B cell (primary cell): Measurements from ENCODE around the gene ZFAND6. TPM values are rescaled to one million over a fixed set of nuclear protein-coding genes. Genes with fewer than 3 reads are reported as not detected.
A peak's percentile ranks its signal among the peaks of the same experiment; 100 is the strongest.
"Not testable (repeated sequence)": the region's sequence is repeated elsewhere in the genome, so short reads cannot be mapped to it uniquely, and the experiment has no call there.

Source experiments
- ATAC-seq: fragments of 200-7000 bp; cut with Tn5 transposase; one replicate; pipeline ENCODE4 v1.10.0; 2021; ENCODE audit warnings: low read depth, mild to moderate bottlenecking, moderate number of reproducible peaks, moderate library complexity
- CTCF ChIA-PET: fragments of 350-600 bp; sonication (Branson Sonifier 250); formaldehyde crosslinking; loops from one replicate; lab custom pipeline; 2021; ENCODE audit warnings: antibody characterized with exemption, inconsistent platforms; lab: Charles Lee
- POLR2A ChIA-PET: fragments of 350-600 bp; sonication (Branson Sonifier 250); formaldehyde crosslinking; loops from one replicate; lab custom pipeline; 2021; ENCODE audit warnings: antibody characterized with exemption; lab: Charles Lee
- DNase-seq: peaks from one replicate; pipeline ENCODE4 v3.0.0; 2013
- H2AFZ ChIP-seq: 2 replicates; pipeline ENCODE4 v1.6.1; 2012; ENCODE audit warnings: mild to moderate bottlenecking, low read depth, low read length; ENCODE audit not compliant: insufficient read depth, poor library complexity, severe bottlenecking
- H3K27ac ChIP-seq, 2 donors: 1 replicate in 1 of 2; 2 replicates in 1 of 2; pipeline ENCODE4 v1.5.1; 2012 to 2013; ENCODE audit warnings: low read length in 2 of 2, mild to moderate bottlenecking in 2 of 2, moderate library complexity in 1 of 2
- H3K27me3 ChIP-seq, 4 experiments: fragments of 200-600 bp in 1 of 4; sonication (generic) in 1 of 4; replicated peaks in 1 of 4; 1 replicate in 2 of 4; 2 replicates in 2 of 4; pipeline versions ENCODE4 v1.6.1 to v1.7.0; 2013 to 2016; ENCODE audit warnings: low read length in 3 of 4, mild to moderate bottlenecking in 2 of 4, mixed read lengths in 1 of 4, moderate library complexity in 1 of 4; ENCODE audit not compliant: insufficient read depth in 4 of 4, control insufficient read depth in 3 of 4; ENCODE audit errors: control extremely low read depth in 1 of 4
- H3K36me3 ChIP-seq, 2 experiments: replicated peaks in 1 of 2; 1 replicate in 1 of 2; 2 replicates in 1 of 2; pipeline versions ENCODE4 v1.6.1 to v1.7.1; 2013; ENCODE audit warnings: low read length in 1 of 2; ENCODE audit not compliant: insufficient read depth in 2 of 2, control insufficient read depth in 1 of 2; ENCODE audit errors: control extremely low read depth in 1 of 2, extremely low read depth in 1 of 2
- H3K4me1 ChIP-seq, 2 donors: fragments of 200-600 bp in 1 of 2; sonication (generic) in 1 of 2; 1 replicate in 1 of 2; 2 replicates in 1 of 2; pipeline versions ENCODE4 v1.5.1 to v1.6.1; 2013 to 2017; ENCODE audit warnings: low read length in 2 of 2; ENCODE audit not compliant: control insufficient read depth in 2 of 2, insufficient read depth in 2 of 2
- H3K4me2 ChIP-seq: replicated peaks from 2 replicates; pipeline ENCODE3; 2012; ENCODE audit warnings: mild to moderate bottlenecking, low read depth, low read length; ENCODE audit not compliant: poor library complexity, severe bottlenecking
- H3K4me3 ChIP-seq, 5 experiments: fragments of 200-600 bp in 1 of 5; sonication (generic) in 1 of 5; 1 replicate in 3 of 5; 2 replicates in 2 of 5; pipeline versions ENCODE4 v1.5.1 to v1.7.0; 2011 to 2016; ENCODE audit warnings: low read length in 4 of 5, mild to moderate bottlenecking in 4 of 5, low read depth in 2 of 5, control low read depth in 1 of 5, moderate library complexity in 1 of 5; ENCODE audit not compliant: insufficient read depth in 1 of 5; ENCODE audit errors: control extremely low read depth in 1 of 5, extremely low read depth in 1 of 5
- H3K79me2 ChIP-seq: fragments of 200-600 bp; sonication (generic); one replicate; pipeline ENCODE4 v1.6.0; 2016; ENCODE audit warnings: low read length; ENCODE audit not compliant: control insufficient read depth, insufficient read depth
- H3K9ac ChIP-seq: fragments of 200-600 bp; sonication (generic); 2 replicates; pipeline ENCODE4 v1.6.1; 2017; ENCODE audit warnings: mild to moderate bottlenecking, low read length, moderate library complexity
- H3K9me3 ChIP-seq, 3 donors: one replicate each; pipeline versions ENCODE4 v1.6.1 to v1.7.1; 2013; ENCODE audit warnings: low read length in 2 of 3; ENCODE audit not compliant: control insufficient read depth in 2 of 3, insufficient read depth in 1 of 3; ENCODE audit errors: control extremely low read depth in 1 of 3
- H4K20me1 ChIP-seq: 2 replicates; pipeline ENCODE4 v1.6.0; 2012; ENCODE audit warnings: mild to moderate bottlenecking, low read length; ENCODE audit not compliant: insufficient read depth, control insufficient read depth, poor library complexity, severe bottlenecking
- H3K27ac Mint-ChIP-seq: one replicate; pipeline ENCODE4 v1.8.0; 2021; ENCODE audit warnings: mixed read lengths
- H3K27me3 Mint-ChIP-seq: one replicate; pipeline ENCODE4 v1.8.0; 2021; ENCODE audit warnings: mixed read lengths
- H3K4me1 Mint-ChIP-seq: one replicate; pipeline ENCODE4 v1.8.0; 2021; ENCODE audit warnings: mixed read lengths
- H3K4me3 Mint-ChIP-seq: one replicate; pipeline ENCODE4 v1.8.0; 2021; ENCODE audit warnings: mixed read lengths
- H3K9me3 Mint-ChIP-seq: one replicate; pipeline ENCODE4 v1.8.0; 2022; ENCODE audit warnings: mixed read lengths; ENCODE audit not compliant: insufficient read depth
- EZH2 ChIP-seq: IDR thresholded peaks from 2 replicates; pipeline ENCODE4 v1.6.1; 2012; ENCODE audit warnings: borderline replicate concordance, low read depth, mild to moderate bottlenecking, moderate library complexity, low read length; ENCODE audit not compliant: insufficient read depth, poor library complexity, severe bottlenecking
- WGBS: methylation state at CpG from one replicate; pipeline ENCODE4 v1.1.5; 2013; ENCODE audit warnings: missing lambda C conversion rate; ENCODE audit not compliant: insufficient coverage; 5-methylcytosine and 5-hydroxymethylcytosine counted together
- intact Hi-C: fragments of 100-400 bp; cut with micrococcal nuclease; formaldehyde crosslinking; loops from one replicate; pipeline ENCODE4 v1.10.0; 2022
- polyA plus RNA-seq: library from polyadenylated mRNA; depleted of rRNA; stranded (reverse); fragments of >200 nt; gene quantifications from 2 replicates; pipeline ENCODE4 v1.2.3, GENCODE V29; 2012
- total RNA-seq, 2 donors: library from RNA; stranded (reverse); fragments of 120-200 nt in 1 of 2; gene quantifications; 1 replicate in 1 of 2; 2 replicates in 1 of 2; pipeline versions ENCODE4 v1.2.3 to v1.2.4, GENCODE V29; 2013 to 2022
- TF ChIP-seq, protein P1 (sequence below): fragments of 200-600 bp; IDR thresholded peaks from one replicate; pipeline ENCODE4 v1.8.0; 2022; ENCODE audit warnings: antibody characterized with exemption, mild to moderate bottlenecking

Gene ZFAND6
- total and polyA plus RNA-seq, 2 donors (not counting 1 experiment from before 2014, with no cell fraction given) = 60.6 to 144 TPM

DNA sequence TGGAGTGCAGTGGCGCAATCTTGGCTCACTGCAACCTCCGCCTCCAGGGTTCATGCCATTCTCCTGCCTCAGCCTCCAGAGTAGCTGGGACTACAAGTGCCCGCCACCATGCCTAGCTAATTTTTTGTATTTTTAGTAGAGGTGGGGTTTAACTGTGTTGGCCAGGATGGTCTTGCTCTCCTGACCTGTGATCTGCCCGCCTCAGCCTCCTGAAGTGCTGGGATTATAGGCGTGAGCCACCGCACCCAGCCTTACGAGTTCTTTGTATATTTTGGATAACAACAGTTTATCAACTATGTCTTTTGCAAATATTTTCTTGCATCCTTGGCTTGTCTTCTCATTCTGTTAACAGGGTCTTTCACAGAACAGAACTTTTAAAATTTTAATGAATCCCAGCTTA lies 45.3 kb upstream of the ZFAND6 start:
- H3K27me3 ChIP-seq, H3K4me3 Mint-ChIP-seq, H3K4me3 ChIP-seq, DNase-seq, H3K27me3 Mint-ChIP-seq, H3K9me3 Mint-ChIP-seq, H3K27ac ChIP-seq, H3K4me2 ChIP-seq, CTCF ChIA-PET, ATAC-seq, H4K20me1 ChIP-seq, H3K36me3 ChIP-seq, H3K9ac ChIP-seq, H2AFZ ChIP-seq: not testable (repeated sequence)
- H3K27ac Mint-ChIP-seq = peak overlapping the region; percentile 57
- Histone ChIP-seq H3K79me2 (peaks cover 32% of the 10 kb centered on the region), H3K4me1 (peaks cover 42 to 53% of the 10 kb centered on the region in 2 donors), H3K9me3 (peaks cover 0 to 21% (median 0%) of the 10 kb centered on the region in 3 donors)
- 100% methylated on average over 2 of the region's 7 CpGs for WGBS
- H3K4me1 Mint-ChIP-seq = peaks cover 77% of the 10 kb centered on the region
- intact Hi-C loops = loop anchor here (10.0 kb wide), 1 partner anchor 1449 kb away; the partner anchor contains the start of gene CHRNA5
- POLR2A ChIA-PET = interaction anchor here (0.9 kb wide), 1 partner anchor 46 kb away, joined by 3 read pairs; no protein-coding TSS in a partner anchor

DNA sequence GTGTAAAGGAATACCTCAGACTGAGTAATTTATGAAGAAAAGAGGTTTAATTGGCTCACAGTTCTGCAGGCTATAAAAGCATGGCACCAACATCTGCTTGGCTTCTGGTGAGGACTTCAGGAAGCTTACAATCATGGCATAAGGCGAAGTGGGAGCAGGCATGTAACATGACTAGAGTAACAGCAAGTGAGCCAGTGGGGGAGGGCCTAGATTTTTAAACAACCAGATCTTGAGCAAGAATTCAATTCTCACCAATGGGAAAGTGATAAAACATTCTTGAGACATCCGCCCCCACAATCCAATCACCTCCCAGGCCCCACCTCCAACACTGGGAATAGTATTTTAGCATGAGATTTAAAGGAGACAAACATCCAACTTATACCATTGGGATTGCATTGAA lies 44.3 kb upstream of the ZFAND6 start:
- Histone ChIP-seq H4K20me1 (no peaks in the 10 kb centered on the region), H3K9ac (no peak overlapping the region), H3K27me3 (no peaks in the 10 kb centered on the region), H3K4me3 (no peak overlapping the region), H3K4me2 (no peak overlapping the region), H3K36me3 (no peaks in the 10 kb centered on the region), H2AFZ (no peak overlapping the region), H3K4me1 (peaks cover 46 to 48% of the 10 kb centered on the region in 2 donors), H3K9me3 (peaks cover 0 to 19% (median 0%) of the 10 kb centered on the region in 3 donors), H3K27ac (no peak overlapping the region), H3K79me2 (peaks cover 35% of the 10 kb centered on the region)
- Mint-ChIP-seq H3K27ac (peak overlapping the region; percentile 57), H3K27me3 (no peaks in the 10 kb centered on the region), H3K4me1 (peaks cover 77% of the 10 kb centered on the region), H3K4me3 (no peak overlapping the region), H3K9me3 (peaks cover 8% of the 10 kb centered on the region)
- POLR2A ChIA-PET = interaction anchor here (0.6 kb wide), 1 partner anchor 12 kb away, joined by 9 read pairs; no protein-coding TSS in a partner anchor
- 100% methylated on average over 1 of the region's 2 CpGs for WGBS
- no peak for DNase-seq
- ATAC-seq = no peak
- intact Hi-C loops = loop anchor here (10.0 kb wide), 1 partner anchor 1450 kb away; the partner anchor contains the start of gene CHRNA5
- no peak for TF ChIP-seq EZH2
- TF ChIP-seq, protein P1, sequence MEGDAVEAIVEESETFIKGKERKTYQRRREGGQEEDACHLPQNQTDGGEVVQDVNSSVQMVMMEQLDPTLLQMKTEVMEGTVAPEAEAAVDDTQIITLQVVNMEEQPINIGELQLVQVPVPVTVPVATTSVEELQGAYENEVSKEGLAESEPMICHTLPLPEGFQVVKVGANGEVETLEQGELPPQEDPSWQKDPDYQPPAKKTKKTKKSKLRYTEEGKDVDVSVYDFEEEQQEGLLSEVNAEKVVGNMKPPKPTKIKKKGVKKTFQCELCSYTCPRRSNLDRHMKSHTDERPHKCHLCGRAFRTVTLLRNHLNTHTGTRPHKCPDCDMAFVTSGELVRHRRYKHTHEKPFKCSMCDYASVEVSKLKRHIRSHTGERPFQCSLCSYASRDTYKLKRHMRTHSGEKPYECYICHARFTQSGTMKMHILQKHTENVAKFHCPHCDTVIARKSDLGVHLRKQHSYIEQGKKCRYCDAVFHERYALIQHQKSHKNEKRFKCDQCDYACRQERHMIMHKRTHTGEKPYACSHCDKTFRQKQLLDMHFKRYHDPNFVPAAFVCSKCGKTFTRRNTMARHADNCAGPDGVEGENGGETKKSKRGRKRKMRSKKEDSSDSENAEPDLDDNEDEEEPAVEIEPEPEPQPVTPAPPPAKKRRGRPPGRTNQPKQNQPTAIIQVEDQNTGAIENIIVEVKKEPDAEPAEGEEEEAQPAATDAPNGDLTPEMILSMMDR = no peak
- CTCF ChIA-PET = no interaction called here

DNA sequence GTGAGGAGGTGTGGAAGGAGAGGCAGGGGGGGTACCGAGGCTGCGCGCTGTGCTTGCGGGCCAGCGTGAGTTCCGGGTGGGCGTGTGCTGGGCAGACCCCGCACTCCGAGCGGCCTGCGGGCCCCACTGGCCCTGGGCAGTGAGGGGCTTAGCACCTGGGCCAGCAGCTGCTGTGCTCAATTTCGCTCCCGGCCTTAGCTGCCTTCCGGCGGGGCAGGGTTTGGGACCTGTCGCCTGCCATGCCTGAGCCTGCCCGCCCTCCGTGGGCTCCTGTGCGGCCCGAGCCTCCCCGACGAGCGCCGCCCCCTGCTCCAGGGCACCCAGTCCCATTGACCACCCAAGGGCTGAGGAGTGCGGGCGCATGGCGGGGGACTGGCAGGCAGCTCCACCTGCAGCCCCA lies 43.0 kb upstream of the ZFAND6 start:
- H3K27me3 Mint-ChIP-seq, H3K9ac ChIP-seq, H3K9me3 Mint-ChIP-seq, H2AFZ ChIP-seq, DNase-seq, H4K20me1 ChIP-seq, ATAC-seq, H3K36me3 ChIP-seq, H3K27me3 ChIP-seq, H3K27ac Mint-ChIP-seq: not testable (repeated sequence)
- Histone ChIP-seq H3K27ac (peak overlapping the region in 1 of 2 donors; percentile 81), H3K4me3 (peak overlapping the region in 1 of 5 experiments; percentile 45), H3K4me1 (peaks cover 35 to 41% of the 10 kb centered on the region in 2 donors), H3K79me2 (peaks cover 39% of the 10 kb centered on the region), H3K9me3 (peaks cover 0 to 19% (median 0%) of the 10 kb centered on the region in 3 donors), H3K4me2 (peak overlapping the region; percentile 40)
- over 99% methylated on average over 24 of the region's 27 CpGs for WGBS
- H3K4me1 Mint-ChIP-seq = peaks cover 71% of the 10 kb centered on the region
- POLR2A ChIA-PET = interaction anchor here (1.1 to 2.4 kb wide), 4 partner anchors 9 to 93 kb away, joined by 3 to 22 read pairs (median 10); partner anchors contain the start of genes BCL2A1 and ZFAND6
- intact Hi-C loops = loop anchor here (2.0 to 10.0 kb wide), 2 partner anchors 136 to 1452 kb away; partner anchors contain the start of genes CHRNA5 and FAH
- peak overlapping the region; percentile 96 for H3K4me3 Mint-ChIP-seq
- CTCF ChIA-PET = interaction anchor here (0.6 to 1.8 kb wide), 3 partner anchors 24 to 46 kb away, joined by 3 to 7 read pairs (median 3); partner anchors contain the start of gene BCL2A1
